ENCODE measurements around the gene RAB36.

RAB36 gene

DNA sequence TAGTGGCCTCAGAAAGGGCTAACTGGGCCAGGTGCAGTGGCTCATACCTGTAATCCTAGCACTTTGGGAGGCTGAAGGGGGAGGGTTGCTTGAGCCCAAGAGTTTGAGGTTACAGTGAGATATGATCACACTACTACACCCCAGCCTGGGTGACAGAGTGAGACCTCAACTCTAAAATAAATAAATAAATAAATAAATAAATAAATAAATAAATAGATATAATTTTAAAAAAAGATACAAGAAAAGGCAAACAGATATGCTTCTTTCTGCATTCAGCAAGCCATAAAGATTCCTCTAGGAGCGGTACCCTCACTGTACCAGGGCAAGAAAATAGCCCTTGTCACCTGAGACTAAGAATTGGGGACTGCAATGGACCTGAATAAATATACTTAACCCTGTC lies 2.2 kb upstream of the RAB36 start:
- peaks cover 29% of the 10 kb centered on the region for H3K4me1 ChIP-seq (ENCODE audit: control insufficient read depth, insufficient read depth, low read length, unreplicated experiment)
- H3K36me3 ChIP-seq (ENCODE audit: insufficient read depth, low read length), result no peaks in the 10 kb centered on the region

DNA sequence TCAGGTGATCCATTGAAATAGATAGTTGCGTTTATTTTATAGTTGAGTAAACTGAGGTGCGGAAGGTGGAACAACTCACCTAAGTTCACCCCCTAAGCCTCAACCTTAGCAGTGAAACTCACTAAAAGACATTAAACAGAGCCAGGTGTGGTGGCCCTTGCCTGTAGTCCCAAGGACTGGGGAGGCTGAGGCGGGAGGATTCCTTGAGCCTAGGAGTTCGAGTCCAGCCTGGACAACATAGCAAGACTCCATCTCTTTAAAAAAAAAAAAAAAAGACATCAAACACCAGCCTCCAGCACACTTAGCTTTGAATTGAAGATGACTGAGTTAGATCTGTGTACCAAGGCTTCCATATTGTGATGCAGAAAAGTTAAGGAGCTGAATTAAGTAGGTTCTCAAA lies 845 bp upstream of the RAB36 start:
- H2AFZ ChIP-seq (ENCODE audit: low read length, unreplicated experiment), result peak overlapping the region; percentile 89
- H3K79me2 ChIP-seq (ENCODE audit: control insufficient read depth, insufficient read depth, low read length, unreplicated experiment), result no peaks in the 10 kb centered on the region
- H3K27ac ChIP-seq (ENCODE audit: low read depth, low read length), result no peak overlapping the region
- no peaks in the 10 kb centered on the region for H3K27me3 ChIP-seq (ENCODE audit: insufficient read depth, low read length)
- H3K4me3 ChIP-seq (ENCODE audit: low read depth, low read length), result peak overlapping the region; percentile 67
- no peaks in the 10 kb centered on the region for H3K36me3 ChIP-seq (ENCODE audit: insufficient read depth, low read length)
- peaks cover 26% of the 10 kb centered on the region for H3K4me1 ChIP-seq (ENCODE audit: control insufficient read depth, insufficient read depth, low read length, unreplicated experiment)

More for the DNA sequence above, 2.2 kb upstream of the RAB36 start:
- Histone ChIP-seq H3K4me3 (ENCODE audit: low read depth, low read length) (no peak overlapping the region), H3K27me3 (ENCODE audit: insufficient read depth, low read length) (no peaks in the 10 kb centered on the region), H3K27ac (ENCODE audit: low read depth, low read length) (no peak overlapping the region), H2AFZ (ENCODE audit: low read length, unreplicated experiment) (no peak overlapping the region), H3K79me2 (ENCODE audit: control insufficient read depth, insufficient read depth, low read length, unreplicated experiment) (no peaks in the 10 kb centered on the region)

DNA sequence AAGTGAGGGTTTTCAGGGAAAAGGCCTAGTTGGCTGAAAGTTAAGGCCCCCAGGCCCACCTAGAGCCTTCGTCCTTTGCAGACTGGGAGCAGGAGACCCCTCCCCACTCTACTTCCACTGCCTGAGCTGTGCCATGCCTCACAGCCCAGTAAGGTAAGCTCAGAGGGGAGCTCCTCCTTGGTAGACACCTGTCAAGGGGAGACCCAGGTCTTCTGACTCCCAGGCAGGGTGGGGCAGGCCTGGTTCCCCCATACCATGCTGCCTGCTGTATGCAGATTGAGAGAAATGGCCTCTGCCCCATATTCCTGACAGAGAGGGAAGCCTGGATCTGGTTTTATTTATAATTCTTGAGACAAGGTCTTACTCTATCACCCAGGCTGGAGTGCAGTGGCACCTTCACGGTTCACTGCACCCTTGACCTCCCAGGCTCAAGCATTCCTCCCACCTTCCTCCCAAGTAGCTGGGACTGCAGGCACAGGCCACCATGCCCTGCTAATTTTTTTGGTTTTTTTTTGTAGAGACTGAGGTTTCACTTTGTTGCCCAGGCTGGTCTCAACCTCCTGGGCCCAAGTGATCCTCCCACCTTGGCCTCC lies 697 bp downstream of the RAB36 start:
- Histone ChIP-seq H3K27ac (ENCODE audit: low read depth, low read length) (peak overlapping the region; percentile 60; the same call in 1 of the 2 replicates), H3K27me3 (ENCODE audit: insufficient read depth, low read length) (no peaks in the 10 kb centered on the region), H2AFZ (ENCODE audit: low read length, unreplicated experiment) (peak overlapping the region; percentile 53), H3K79me2 (ENCODE audit: control insufficient read depth, insufficient read depth, low read length, unreplicated experiment) (no peaks in the 10 kb centered on the region), H3K36me3 (ENCODE audit: insufficient read depth, low read length) (no peaks in the 10 kb centered on the region), H3K4me3 (ENCODE audit: low read depth, low read length) (peak overlapping the region; percentile 76), H3K4me1 (ENCODE audit: control insufficient read depth, insufficient read depth, low read length, unreplicated experiment) (peaks cover 26% of the 10 kb centered on the region)

DNA sequence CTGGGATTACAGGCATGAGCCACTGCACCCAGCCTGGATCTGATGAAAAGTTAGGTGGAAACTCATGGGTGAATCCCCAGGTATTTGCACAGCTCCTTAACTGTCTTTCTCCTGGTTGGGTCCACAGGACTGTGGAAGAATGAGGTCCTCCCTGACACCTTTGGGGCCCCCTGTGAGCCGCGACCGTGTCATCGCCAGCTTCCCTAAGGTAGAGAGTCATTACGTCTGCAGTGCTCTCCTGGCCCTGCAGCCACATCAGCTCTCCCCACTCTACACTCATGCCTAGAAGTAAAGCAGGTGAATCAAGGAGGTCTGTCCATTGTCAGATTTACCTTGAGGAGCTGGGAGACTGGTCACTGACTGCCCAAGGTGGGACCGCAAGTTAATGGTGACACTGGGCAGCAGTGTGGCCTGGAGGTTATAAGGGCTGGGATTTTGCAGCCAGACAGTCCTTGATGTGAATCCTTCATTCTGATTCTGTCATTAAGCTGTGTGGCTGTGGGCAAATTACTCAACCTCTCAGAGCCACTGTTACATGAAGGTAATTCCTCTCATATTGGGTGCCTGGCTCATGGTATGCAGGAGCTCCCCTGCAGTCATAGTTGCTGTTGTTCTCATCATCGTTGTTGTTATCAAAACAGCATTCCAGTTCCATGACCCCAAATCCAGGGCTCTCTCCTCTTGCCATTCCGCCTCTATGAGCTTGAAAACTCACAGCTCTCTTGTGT lies 1.4 kb downstream of the RAB36 start:
- Histone ChIP-seq H3K27ac (ENCODE audit: low read depth, low read length) (no peak overlapping the region), H3K4me1 (ENCODE audit: control insufficient read depth, insufficient read depth, low read length, unreplicated experiment) (peaks cover 23% of the 10 kb centered on the region)

DNA sequence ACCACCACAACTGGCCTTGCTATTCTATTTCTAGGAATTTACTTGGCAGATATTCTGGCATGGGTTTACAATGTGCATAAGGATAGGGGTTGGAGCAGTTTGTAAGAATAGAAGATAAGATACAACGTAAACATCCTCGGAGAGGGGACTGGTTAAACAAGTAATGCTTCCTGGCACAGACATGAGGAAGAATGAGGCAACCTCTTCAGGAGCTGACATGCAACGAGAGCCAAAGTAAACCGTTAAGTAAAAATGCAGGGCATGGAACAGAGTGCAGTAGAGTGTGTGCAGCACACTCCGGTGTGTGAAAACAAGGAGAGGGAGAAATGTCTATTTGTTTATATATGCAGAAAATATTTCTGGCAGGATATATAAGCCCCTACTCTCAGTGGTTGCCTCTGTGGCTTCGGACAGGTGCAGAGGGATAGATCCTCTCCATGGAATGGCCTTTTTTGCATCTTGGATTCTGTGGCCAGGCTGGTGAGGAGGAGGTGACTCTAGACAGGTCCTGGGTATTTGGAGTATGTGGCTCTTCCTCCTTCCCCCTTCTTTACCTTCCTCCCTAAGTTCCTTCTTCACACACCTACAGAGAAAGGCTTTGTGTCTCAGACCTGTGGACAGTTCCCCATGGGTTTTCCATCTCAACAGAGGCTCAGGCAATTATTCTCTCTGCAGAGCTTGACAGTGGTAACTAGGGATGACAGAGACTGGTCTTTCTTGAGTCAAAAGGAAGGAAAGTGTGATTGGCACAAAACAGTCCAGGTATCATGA lies 2.5 kb downstream of the RAB36 start:
- H2AFZ ChIP-seq (ENCODE audit: low read length, unreplicated experiment), result no peak overlapping the region
- H3K4me1 ChIP-seq (ENCODE audit: control insufficient read depth, insufficient read depth, low read length, unreplicated experiment), result peaks cover 23% of the 10 kb centered on the region
- H3K4me3 ChIP-seq (ENCODE audit: low read depth, low read length), result no peak overlapping the region
- H3K27ac ChIP-seq (ENCODE audit: low read depth, low read length), result no peak overlapping the region
- no peaks in the 10 kb centered on the region for H3K79me2 ChIP-seq (ENCODE audit: control insufficient read depth, insufficient read depth, low read length, unreplicated experiment)
- H3K36me3 ChIP-seq (ENCODE audit: insufficient read depth, low read length), result no peaks in the 10 kb centered on the region
- H3K27me3 ChIP-seq (ENCODE audit: insufficient read depth, low read length), result no peaks in the 10 kb centered on the region

More for the DNA sequence above, 1.4 kb downstream of the RAB36 start:
- H3K27me3 ChIP-seq (ENCODE audit: insufficient read depth, low read length), result no peaks in the 10 kb centered on the region
- no peak overlapping the region for H2AFZ ChIP-seq (ENCODE audit: low read length, unreplicated experiment)
- H3K36me3 ChIP-seq (ENCODE audit: insufficient read depth, low read length), result no peaks in the 10 kb centered on the region
- H3K4me3 ChIP-seq (ENCODE audit: low read depth, low read length), result peak overlapping the region; percentile 76; the same call in 1 of the 2 replicates
- H3K79me2 ChIP-seq (ENCODE audit: control insufficient read depth, insufficient read depth, low read length, unreplicated experiment), result no peaks in the 10 kb centered on the region

DNA sequence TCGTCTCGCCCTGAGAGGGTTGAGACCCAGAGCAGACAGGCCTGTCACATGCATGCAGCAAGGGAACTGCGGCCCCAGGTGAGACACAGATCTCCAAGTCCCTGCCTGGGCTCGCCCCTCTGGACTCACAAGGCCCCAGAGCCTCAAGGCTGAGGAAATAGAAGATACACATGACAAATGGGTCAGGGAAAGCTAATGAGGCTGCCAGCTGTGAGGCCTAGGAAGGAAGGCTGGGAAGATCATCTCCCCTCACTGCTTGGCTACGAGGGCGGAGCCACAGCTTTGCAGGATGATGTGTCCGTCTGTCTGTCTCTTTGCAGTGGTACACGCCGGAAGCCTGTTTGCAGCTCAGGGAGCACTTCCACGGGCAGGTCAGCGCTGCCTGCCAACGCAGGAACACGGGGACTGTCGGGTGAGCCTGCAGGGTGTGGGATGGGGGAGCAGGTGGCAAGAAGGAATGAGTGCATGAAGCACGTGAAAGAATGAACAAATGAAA lies 4.5 kb downstream of the RAB36 start:
- Histone ChIP-seq H3K4me1 (ENCODE audit: control insufficient read depth, insufficient read depth, low read length, unreplicated experiment) (peaks cover 23% of the 10 kb centered on the region), H3K27me3 (ENCODE audit: insufficient read depth, low read length) (no peaks in the 10 kb centered on the region), H3K79me2 (ENCODE audit: control insufficient read depth, insufficient read depth, low read length, unreplicated experiment) (no peaks in the 10 kb centered on the region), H2AFZ (ENCODE audit: low read length, unreplicated experiment) (no peak overlapping the region), H3K36me3 (ENCODE audit: insufficient read depth, low read length) (no peaks in the 10 kb centered on the region), H3K4me3 (ENCODE audit: low read depth, low read length) (no peak overlapping the region), H3K27ac (ENCODE audit: low read depth, low read length) (no peak overlapping the region)

DNA sequence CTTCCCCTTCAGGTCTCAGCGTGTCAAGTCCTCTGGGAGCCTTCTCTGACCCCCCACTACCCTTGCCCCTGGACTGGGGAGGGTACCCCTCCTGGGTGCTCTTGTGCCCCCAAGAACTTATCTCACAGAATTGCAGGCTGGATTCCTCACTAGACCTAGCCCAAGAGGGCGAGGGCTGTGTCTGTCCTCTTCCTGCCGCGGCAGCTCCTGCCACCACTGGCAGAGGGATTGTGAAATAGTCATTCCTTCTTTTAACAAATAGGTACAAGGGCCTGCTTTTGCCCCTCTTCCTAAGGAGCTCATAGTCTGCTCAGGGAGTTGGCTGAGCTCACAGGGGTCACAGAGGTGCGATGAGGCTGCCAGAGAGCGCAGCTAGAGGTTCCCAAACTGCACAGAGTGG lies 5.5 kb downstream of the RAB36 start:
- H3K4me1 ChIP-seq (ENCODE audit: control insufficient read depth, insufficient read depth, low read length, unreplicated experiment), result peaks cover 22% of the 10 kb centered on the region
- no peaks in the 10 kb centered on the region for H3K27me3 ChIP-seq (ENCODE audit: insufficient read depth, low read length)
- H3K27ac ChIP-seq (ENCODE audit: low read depth, low read length), result no peak overlapping the region
- no peaks in the 10 kb centered on the region for H3K36me3 ChIP-seq (ENCODE audit: insufficient read depth, low read length)
- no peaks in the 10 kb centered on the region for H3K79me2 ChIP-seq (ENCODE audit: control insufficient read depth, insufficient read depth, low read length, unreplicated experiment)
- no peak overlapping the region for H3K4me3 ChIP-seq (ENCODE audit: low read depth, low read length)
- H2AFZ ChIP-seq (ENCODE audit: low read length, unreplicated experiment), result no peak overlapping the region

DNA sequence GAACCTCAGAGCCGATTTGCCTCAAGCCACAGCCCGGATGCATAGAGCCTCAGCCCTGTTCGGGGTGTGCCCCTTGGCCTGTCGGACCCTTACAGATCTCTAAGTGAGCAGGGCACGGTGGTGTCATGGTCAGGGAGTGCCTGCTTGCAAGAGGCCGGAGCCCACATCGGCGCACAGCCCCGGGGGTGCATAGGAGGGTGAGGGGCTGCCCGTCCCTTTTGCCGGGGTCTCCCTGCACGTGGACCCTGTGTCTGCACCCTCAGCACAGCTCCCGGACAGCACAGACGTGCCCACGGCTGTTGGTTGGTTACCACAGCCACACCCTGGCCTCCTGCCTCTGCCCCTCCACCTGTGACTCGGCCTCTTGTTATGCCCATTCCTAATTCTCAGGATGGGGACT lies 6.5 kb downstream of the RAB36 start:
- no peak overlapping the region for H3K4me3 ChIP-seq (ENCODE audit: low read depth, low read length)
- H3K79me2 ChIP-seq (ENCODE audit: control insufficient read depth, insufficient read depth, low read length, unreplicated experiment), result no peaks in the 10 kb centered on the region
- H3K27me3 ChIP-seq (ENCODE audit: insufficient read depth, low read length), result no peaks in the 10 kb centered on the region
- no peak overlapping the region for H3K27ac ChIP-seq (ENCODE audit: low read depth, low read length)
- H2AFZ ChIP-seq (ENCODE audit: low read length, unreplicated experiment), result no peak overlapping the region
- no peaks in the 10 kb centered on the region for H3K36me3 ChIP-seq (ENCODE audit: insufficient read depth, low read length)
- H3K4me1 ChIP-seq (ENCODE audit: control insufficient read depth, insufficient read depth, low read length, unreplicated experiment), result peaks cover 11% of the 10 kb centered on the region

DNA sequence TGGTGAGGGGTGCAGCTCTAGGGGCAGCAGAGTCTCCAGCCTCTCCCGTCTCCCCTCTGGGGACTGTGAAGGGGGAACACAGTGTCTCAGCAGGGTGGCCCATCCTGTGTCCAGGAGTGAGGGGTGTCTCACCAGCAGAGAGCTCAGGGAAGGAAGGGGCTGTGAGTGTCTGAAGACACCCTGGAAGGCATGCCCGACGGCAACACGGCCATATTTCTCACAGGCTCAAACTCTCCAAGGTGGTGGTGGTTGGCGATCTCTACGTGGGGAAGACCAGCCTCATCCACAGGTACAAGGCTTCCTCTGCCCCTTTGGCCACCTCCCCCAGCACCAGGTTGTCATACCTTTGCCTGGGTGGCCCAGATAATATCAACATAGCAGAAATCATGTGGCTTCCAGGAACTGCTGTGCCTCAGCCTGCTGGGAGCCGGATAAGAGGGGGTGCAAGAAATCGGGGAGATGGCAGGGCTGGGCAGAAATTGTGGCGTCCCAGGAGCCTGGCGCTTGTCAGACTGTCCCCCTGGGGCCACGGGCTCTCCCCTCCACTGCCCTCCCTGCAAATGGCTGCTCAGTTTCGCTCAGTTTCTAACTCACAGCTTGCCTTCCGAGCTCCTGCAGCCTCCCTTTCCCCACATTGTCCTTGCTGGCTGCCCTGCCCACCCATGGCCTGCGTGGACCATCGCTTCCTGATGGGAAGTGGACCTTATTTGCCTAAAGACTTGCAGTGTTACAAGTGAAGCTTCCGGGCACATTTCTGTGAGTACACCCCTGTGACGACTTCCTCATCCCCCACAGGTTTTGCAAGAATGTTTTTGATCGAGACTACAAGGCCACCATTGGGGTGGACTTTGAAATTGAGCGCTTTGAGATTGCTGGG lies 7.2 kb downstream of the RAB36 start:
- Histone ChIP-seq H3K79me2 (ENCODE audit: control insufficient read depth, insufficient read depth, low read length, unreplicated experiment) (no peaks in the 10 kb centered on the region), H3K36me3 (ENCODE audit: insufficient read depth, low read length) (no peaks in the 10 kb centered on the region), H2AFZ (ENCODE audit: low read length, unreplicated experiment) (no peak overlapping the region), H3K4me1 (ENCODE audit: control insufficient read depth, insufficient read depth, low read length, unreplicated experiment) (peaks cover 5% of the 10 kb centered on the region), H3K27ac (ENCODE audit: low read depth, low read length) (no peak overlapping the region), H3K4me3 (ENCODE audit: low read depth, low read length) (no peak overlapping the region), H3K27me3 (ENCODE audit: insufficient read depth, low read length) (no peaks in the 10 kb centered on the region)

DNA sequence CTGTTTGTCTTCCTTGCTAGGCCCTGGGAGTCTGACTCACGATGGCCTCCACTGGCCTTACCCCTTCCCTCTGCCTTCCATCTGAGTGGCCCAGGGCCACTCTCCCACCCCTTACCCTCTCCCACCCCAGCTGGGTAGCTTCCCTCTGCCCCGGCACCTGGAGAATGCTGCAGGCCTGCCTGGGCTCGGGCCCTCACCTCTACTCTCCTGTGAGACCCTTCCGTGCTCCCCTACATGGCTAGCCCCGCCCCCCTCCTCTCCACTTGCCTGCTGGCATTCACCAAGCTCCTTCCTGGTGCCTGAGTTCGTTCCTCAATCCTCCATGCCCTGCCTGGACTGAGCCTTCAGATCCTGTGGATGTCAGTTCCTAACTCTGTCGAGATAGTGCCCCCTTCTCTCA lies 8.7 kb downstream of the RAB36 start:
- H2AFZ ChIP-seq (ENCODE audit: low read length, unreplicated experiment), result no peak overlapping the region
- no peaks in the 10 kb centered on the region for H3K4me1 ChIP-seq (ENCODE audit: control insufficient read depth, insufficient read depth, low read length, unreplicated experiment)
- no peaks in the 10 kb centered on the region for H3K27me3 ChIP-seq (ENCODE audit: insufficient read depth, low read length)
- H3K4me3 ChIP-seq (ENCODE audit: low read depth, low read length), result no peak overlapping the region
- no peaks in the 10 kb centered on the region for H3K79me2 ChIP-seq (ENCODE audit: control insufficient read depth, insufficient read depth, low read length, unreplicated experiment)
- no peak overlapping the region for H3K27ac ChIP-seq (ENCODE audit: low read depth, low read length)
- no peaks in the 10 kb centered on the region for H3K36me3 ChIP-seq (ENCODE audit: insufficient read depth, low read length)

All from ACC112 (cell line).